HEK293 (cell line): ENCODE measurements around the gene IRF3.

Source experiments
- HOXC10 ChIP-seq: sonication (generic); formaldehyde crosslinking; IDR thresholded peaks from 2 replicates; pipeline ENCODE4 v1.8.1; 2023; ENCODE audit warnings: mild to moderate bottlenecking, missing genetic modification reagents
- HOXD13 ChIP-seq: sonication (generic); formaldehyde crosslinking; IDR thresholded peaks from 2 replicates; pipeline ENCODE4 v1.8.0; 2022; ENCODE audit warnings: missing genetic modification reagents, borderline replicate concordance
- IKZF3 ChIP-seq: fragments of 450-650 bp; IDR thresholded peaks from 2 replicates; pipeline ENCODE4 v1.5.0; 2018; ENCODE audit warnings: missing biosample characterization, mild to moderate bottlenecking, missing genetic modification characterization, moderate library complexity
- KLF1 ChIP-seq: fragments of 450-650 bp; formaldehyde crosslinking; IDR thresholded peaks from 2 replicates; pipeline ENCODE4 v1.5.1; 2016; ENCODE audit warnings: missing biosample characterization, missing genetic modification characterization
- KLF8 ChIP-seq: fragments of 450-650 bp; formaldehyde crosslinking; IDR thresholded peaks from 2 replicates; pipeline ENCODE4 v1.5.1; 2016; ENCODE audit warnings: missing biosample characterization, missing genetic modification characterization
- MEIS1 ChIP-seq: sonication (generic); formaldehyde crosslinking; IDR thresholded peaks from 2 replicates; pipeline ENCODE4 v1.8.1; 2022; ENCODE audit warnings: missing genetic modification reagents, mild to moderate bottlenecking, borderline replicate concordance
- REPIN1 ChIP-seq: fragments of 450-650 bp; formaldehyde crosslinking; IDR thresholded peaks from 2 replicates; pipeline ENCODE4 v1.5.1; 2017; ENCODE audit warnings: missing biosample characterization, missing genetic modification characterization, low read depth
- WT1 ChIP-seq: fragments of 450-650 bp; formaldehyde crosslinking; IDR thresholded peaks from 2 replicates; pipeline ENCODE4 v1.5.1; 2016; ENCODE audit warnings: missing biosample characterization, missing genetic modification characterization
- ZBTB8A ChIP-seq: fragments of 450-650 bp; formaldehyde crosslinking; IDR thresholded peaks from 2 replicates; pipeline ENCODE4 v1.5.1; 2016; ENCODE audit warnings: missing biosample characterization, missing genetic modification characterization
- ZFP37 ChIP-seq: fragments of 450-650 bp; formaldehyde crosslinking; IDR thresholded peaks from 2 replicates; pipeline ENCODE4 v1.5.1; 2016; ENCODE audit warnings: missing biosample characterization, missing genetic modification characterization
- ZFP41 ChIP-seq: fragments of 450-650 bp; formaldehyde crosslinking; IDR thresholded peaks from 2 replicates; pipeline ENCODE4 v1.5.1; 2016; ENCODE audit warnings: missing biosample characterization, missing genetic modification characterization, borderline replicate concordance
- ZNF121 ChIP-seq: fragments of 450-650 bp; formaldehyde crosslinking; IDR thresholded peaks from 2 replicates; pipeline ENCODE4 v1.5.1; 2016; ENCODE audit warnings: missing biosample characterization, missing genetic modification characterization
- ZNF16 ChIP-seq: fragments of 450-650 bp; formaldehyde crosslinking; IDR thresholded peaks from 2 replicates; pipeline ENCODE4 v1.5.1; 2016; ENCODE audit warnings: low read depth, missing biosample characterization, missing genetic modification characterization
- ZNF214 ChIP-seq: fragments of 450-650 bp; formaldehyde crosslinking; IDR thresholded peaks from 2 replicates; pipeline ENCODE4 v1.5.1; 2017; ENCODE audit warnings: missing biosample characterization, mild to moderate bottlenecking, missing genetic modification characterization, borderline replicate concordance
- ZNF354C ChIP-seq: fragments of 450-650 bp; formaldehyde crosslinking; IDR thresholded peaks from 2 replicates; pipeline ENCODE4 v1.5.1; 2016; ENCODE audit warnings: missing biosample characterization, missing genetic modification characterization, low read depth, borderline replicate concordance
- ZNF48 ChIP-seq: fragments of 450-650 bp; formaldehyde crosslinking; IDR thresholded peaks from 2 replicates; pipeline ENCODE4 v1.5.1; 2016; ENCODE audit warnings: missing biosample characterization, missing genetic modification characterization
- ZNF514 ChIP-seq: fragments of 450-650 bp; formaldehyde crosslinking; IDR thresholded peaks from 2 replicates; pipeline ENCODE4 v1.5.1; 2016; ENCODE audit warnings: missing biosample characterization, missing genetic modification characterization
- ZNF544 ChIP-seq: fragments of 450-650 bp; formaldehyde crosslinking; IDR thresholded peaks from 2 replicates; pipeline ENCODE4 v1.5.0; 2017; ENCODE audit warnings: missing biosample characterization, missing genetic modification characterization
- ZNF558 ChIP-seq: fragments of 450-650 bp; formaldehyde crosslinking; IDR thresholded peaks from 2 replicates; pipeline ENCODE4 v1.5.1; 2016; ENCODE audit warnings: missing biosample characterization, missing genetic modification characterization
- ZNF785 ChIP-seq: fragments of 450-650 bp; formaldehyde crosslinking; IDR thresholded peaks from 2 replicates; pipeline ENCODE4 v1.5.1; 2016; ENCODE audit warnings: missing biosample characterization, missing genetic modification characterization
- ZNF792 ChIP-seq: fragments of 450-650 bp; formaldehyde crosslinking; IDR thresholded peaks from 2 replicates; pipeline ENCODE4 v1.5.1; 2016; ENCODE audit warnings: missing biosample characterization, missing genetic modification characterization
- ZNF843 ChIP-seq: fragments of 450-650 bp; formaldehyde crosslinking; IDR thresholded peaks from 2 replicates; pipeline ENCODE4 v1.5.1; 2016; ENCODE audit warnings: missing biosample characterization, missing genetic modification characterization
- ZSCAN30 ChIP-seq: fragments of 450-650 bp; IDR thresholded peaks from 2 replicates; pipeline ENCODE4 v1.5.1; 2018; ENCODE audit warnings: missing biosample characterization, mild to moderate bottlenecking, missing genetic modification characterization, moderate library complexity
- TF ChIP-seq, protein P1 (sequence below): fragments of 450-650 bp; formaldehyde crosslinking; IDR thresholded peaks from 2 replicates; pipeline ENCODE4 v1.5.1; 2016; ENCODE audit warnings: missing biosample characterization, missing genetic modification characterization
- TF ChIP-seq, protein P2 (sequence below): fragments of 450-650 bp; formaldehyde crosslinking; IDR thresholded peaks from 2 replicates; pipeline ENCODE4 v1.5.1; 2016; ENCODE audit warnings: missing biosample characterization, missing genetic modification characterization

The IRF3 gene

DNA sequence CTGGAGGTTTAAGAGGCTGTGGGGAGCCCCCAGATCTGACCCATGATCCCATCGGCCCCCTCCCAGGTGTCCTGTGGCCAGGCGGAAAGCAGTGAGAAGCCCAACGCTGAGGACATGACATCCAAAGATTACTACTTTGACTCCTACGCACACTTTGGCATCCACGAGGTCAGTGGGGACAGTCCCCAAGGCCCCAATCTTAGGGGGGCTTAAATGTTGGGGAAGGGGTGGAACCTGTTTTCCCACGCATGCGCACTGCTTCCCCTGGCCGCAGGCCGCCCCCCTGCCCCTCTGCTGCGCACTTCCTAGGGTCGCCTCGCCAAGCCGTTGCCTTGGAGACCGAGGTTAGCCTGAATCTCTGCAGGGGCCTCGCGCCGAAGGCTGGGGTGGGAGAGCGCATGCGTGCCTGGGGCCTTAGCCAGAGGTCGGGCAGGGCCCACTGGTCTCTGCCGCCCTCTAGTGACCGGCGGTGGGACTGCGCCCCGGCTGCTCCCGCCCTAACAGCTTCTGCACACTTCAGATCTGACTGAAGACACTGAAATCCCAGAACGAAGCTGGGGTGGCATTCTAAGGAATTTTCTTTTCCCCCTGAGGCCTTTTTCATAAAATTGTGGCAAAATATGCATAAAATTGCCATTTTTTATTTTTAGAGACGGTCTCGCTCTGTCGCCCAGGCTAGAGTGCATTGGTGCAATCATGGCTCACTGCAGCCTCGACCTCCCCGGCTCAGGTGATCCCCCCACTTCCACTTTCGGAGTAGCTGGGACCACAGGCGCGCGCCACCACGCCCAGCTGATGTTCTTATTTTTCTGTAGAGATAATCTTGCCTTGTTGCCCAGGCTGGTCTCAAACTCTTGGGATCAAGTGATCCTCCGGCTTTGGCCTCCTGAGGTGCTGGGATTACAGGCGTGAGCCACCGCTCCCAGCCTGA is 15.0 kb upstream of the IRF3 start (continued):
- TF ChIP-seq, protein P1, sequence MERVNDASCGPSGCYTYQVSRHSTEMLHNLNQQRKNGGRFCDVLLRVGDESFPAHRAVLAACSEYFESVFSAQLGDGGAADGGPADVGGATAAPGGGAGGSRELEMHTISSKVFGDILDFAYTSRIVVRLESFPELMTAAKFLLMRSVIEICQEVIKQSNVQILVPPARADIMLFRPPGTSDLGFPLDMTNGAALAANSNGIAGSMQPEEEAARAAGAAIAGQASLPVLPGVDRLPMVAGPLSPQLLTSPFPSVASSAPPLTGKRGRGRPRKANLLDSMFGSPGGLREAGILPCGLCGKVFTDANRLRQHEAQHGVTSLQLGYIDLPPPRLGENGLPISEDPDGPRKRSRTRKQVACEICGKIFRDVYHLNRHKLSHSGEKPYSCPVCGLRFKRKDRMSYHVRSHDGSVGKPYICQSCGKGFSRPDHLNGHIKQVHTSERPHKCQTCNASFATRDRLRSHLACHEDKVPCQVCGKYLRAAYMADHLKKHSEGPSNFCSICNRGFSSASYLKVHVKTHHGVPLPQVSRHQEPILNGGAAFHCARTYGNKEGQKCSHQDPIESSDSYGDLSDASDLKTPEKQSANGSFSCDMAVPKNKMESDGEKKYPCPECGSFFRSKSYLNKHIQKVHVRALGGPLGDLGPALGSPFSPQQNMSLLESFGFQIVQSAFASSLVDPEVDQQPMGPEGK (tag by site-specific recombination) = peak; percentile 79
- TF ChIP-seq ZNF214 (tag by site-specific recombination) = no peak
- no peak for TF ChIP-seq ZNF16 (tag by site-specific recombination)
- TF ChIP-seq ZNF785 = no peak
- TF ChIP-seq ZNF792 = no peak
- no peak for TF ChIP-seq HOXD13
- no peak for TF ChIP-seq ZSCAN30
- no peak for TF ChIP-seq ZFP37 (tag by site-specific recombination)
- TF ChIP-seq ZFP41 (tag by site-specific recombination) = no peak
- TF ChIP-seq KLF8 (tag by site-specific recombination) = no peak
- TF ChIP-seq MEIS1 (CRISPR knock-in tag) = no peak
- TF ChIP-seq KLF1 (tag by site-specific recombination) = no peak
- TF ChIP-seq ZBTB8A (tag by site-specific recombination) = no peak
- no peak for TF ChIP-seq ZNF48 (tag by site-specific recombination)
- no peak for TF ChIP-seq ZNF843 (tag by site-specific recombination)
- TF ChIP-seq HOXC10 (CRISPR knock-in tag) = no peak
- TF ChIP-seq ZNF558 (tag by site-specific recombination) = no peak
- no peak for TF ChIP-seq ZNF514 (tag by site-specific recombination)
- TF ChIP-seq IKZF3 (tag by site-specific recombination) = no peak
- TF ChIP-seq, protein P2, sequence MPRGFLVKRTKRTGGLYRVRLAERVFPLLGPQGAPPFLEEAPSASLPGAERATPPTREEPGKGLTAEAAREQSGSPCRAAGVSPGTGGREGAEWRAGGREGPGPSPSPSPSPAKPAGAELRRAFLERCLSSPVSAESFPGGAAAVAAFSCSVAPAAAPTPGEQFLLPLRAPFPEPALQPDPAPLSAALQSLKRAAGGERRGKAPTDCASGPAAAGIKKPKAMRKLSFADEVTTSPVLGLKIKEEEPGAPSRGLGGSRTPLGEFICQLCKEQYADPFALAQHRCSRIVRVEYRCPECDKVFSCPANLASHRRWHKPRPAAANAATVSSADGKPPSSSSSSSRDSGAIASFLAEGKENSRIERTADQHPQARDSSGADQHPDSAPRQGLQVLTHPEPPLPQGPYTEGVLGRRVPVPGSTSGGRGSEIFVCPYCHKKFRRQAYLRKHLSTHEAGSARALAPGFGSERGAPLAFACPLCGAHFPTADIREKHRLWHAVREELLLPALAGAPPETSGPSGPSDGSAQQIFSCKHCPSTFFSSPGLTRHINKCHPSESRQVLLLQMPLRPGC (tag by site-specific recombination) = no peak
- no peak for TF ChIP-seq REPIN1 (tag by site-specific recombination)
- no peak for TF ChIP-seq WT1 (tag by site-specific recombination)
- no peak for TF ChIP-seq ZNF544 (tag by site-specific recombination)
- no peak for TF ChIP-seq ZNF121 (tag by site-specific recombination)
- no peak for TF ChIP-seq ZNF354C (tag by site-specific recombination)
